Fibroblast of skin of back (primary cell): ENCODE results near the gene PML.
"Not testable (repeated sequence)": the region's sequence is repeated elsewhere in the genome, so short reads cannot be mapped to it uniquely, and the experiment has no call there.

ENCODE experiments used
- DNase-seq: peaks from one replicate; pipeline ENCODE4 v3.0.0-alpha.2; 2013

The PML gene

GRCh38 chr15:74062236-74062635 lies 67.7 kb downstream of the PML start:
- no peak for DNase-seq

- no peak for DNase-seq
Observed at GRCh38 chr15:74062671-74063070, 68.2 kb downstream of the PML start.

- not testable (repeated sequence) for DNase-seq
Observed at GRCh38 chr15:74063425-74064146, 69.1 kb downstream of the PML start.

- not testable (repeated sequence) for DNase-seq
Observed at GRCh38 chr15:74064183-74064582, 69.7 kb downstream of the PML start.

GRCh38 chr15:74064822-74065221 lies 70.3 kb downstream of the PML start:
- DNase-seq = not testable (repeated sequence)

- DNase-seq = not testable (repeated sequence)
Observed at GRCh38 chr15:74065684-74066411, 71.3 kb downstream of the PML start.

- not testable (repeated sequence) for DNase-seq
Observed at GRCh38 chr15:74071645-74072044, 77.1 kb downstream of the PML start.

- DNase-seq = not testable (repeated sequence)
Observed at GRCh38 chr15:74072132-74072531, 77.6 kb downstream of the PML start.

- not testable (repeated sequence) for DNase-seq
Observed at GRCh38 chr15:74072614-74073337, 78.3 kb downstream of the PML start.

- not testable (repeated sequence) for DNase-seq
Observed at GRCh38 chr15:74075781-74076180, 81.3 kb downstream of the PML start.

GRCh38 chr15:74082450-74082849 lies 87.9 kb downstream of the PML start, which contains the start of gene GOLGA6A:
Gene GOLGA6A (minus strand): TSS chr15:74082550. CDS start chr15:74082509, 41 bp downstream.
- not testable (repeated sequence) for DNase-seq

- DNase-seq = not testable (repeated sequence)
Observed at GRCh38 chr15:74094567-74094966, 100.1 kb downstream of the PML start.

- DNase-seq = not testable (repeated sequence)
Observed at GRCh38 chr15:74095610-74096009, 101.1 kb downstream of the PML start.

- DNase-seq = not testable (repeated sequence)
Observed at GRCh38 chr15:74096753-74097474, 102.4 kb downstream of the PML start.
